ENCODE measurements around the gene GRK6. TPM values are rescaled to one million over a fixed set of nuclear protein-coding genes. Genes with fewer than 3 reads are reported as not detected.
A peak's percentile ranks its signal among the peaks of the same experiment; 100 is the strongest.

The GRK6 gene
- polyA plus RNA-seq (2013, experiment 1 of 2; ENCODE audit: insufficient read length), result 33.3 TPM
- polyA plus RNA-seq (2013, experiment 2 of 2; ENCODE audit: insufficient read length), result 36.4 TPM

DNA sequence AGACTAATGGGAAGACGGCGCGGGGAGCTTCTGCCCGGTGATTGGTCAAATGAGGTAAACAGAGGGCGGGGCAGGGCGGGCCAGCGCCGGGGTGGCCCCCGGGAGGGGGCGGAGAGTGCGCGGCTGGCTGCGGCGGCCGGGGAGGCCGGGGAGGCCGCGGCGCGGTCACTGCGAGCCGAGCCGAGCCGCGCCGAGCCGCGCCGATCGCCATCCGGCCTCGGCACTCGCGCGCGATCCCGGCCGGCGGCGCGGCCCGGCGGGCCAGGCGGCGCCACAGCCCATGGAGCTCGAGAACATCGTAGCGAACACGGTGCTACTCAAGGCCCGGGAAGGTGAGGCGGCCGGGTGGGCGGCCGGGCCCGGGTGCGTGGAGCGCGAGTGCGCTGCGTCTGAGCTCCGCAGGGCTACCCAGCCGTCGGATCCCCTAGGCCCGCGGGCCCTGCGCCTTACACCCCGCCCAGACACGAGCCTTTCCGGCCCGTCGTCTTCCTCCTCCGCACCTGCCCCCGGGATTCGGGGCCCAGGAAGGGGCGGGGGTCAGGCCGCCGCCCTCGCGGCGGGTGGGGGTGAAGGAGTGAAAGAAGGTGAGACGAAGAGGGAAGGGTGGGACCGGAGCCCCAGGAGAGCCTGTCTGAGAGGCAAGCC, at the start of gene GRK6:
TSS of gene GRK6 (plus strand) at position 111 of the 645 bp plus-strand sequence. CDS start at position 281, 170 bp downstream.
- no peak for DNase-seq

GRCh38 chr5:177377851-177378776, 48.4 kb upstream of the GRK6 start:
- no peak for DNase-seq

DNA sequence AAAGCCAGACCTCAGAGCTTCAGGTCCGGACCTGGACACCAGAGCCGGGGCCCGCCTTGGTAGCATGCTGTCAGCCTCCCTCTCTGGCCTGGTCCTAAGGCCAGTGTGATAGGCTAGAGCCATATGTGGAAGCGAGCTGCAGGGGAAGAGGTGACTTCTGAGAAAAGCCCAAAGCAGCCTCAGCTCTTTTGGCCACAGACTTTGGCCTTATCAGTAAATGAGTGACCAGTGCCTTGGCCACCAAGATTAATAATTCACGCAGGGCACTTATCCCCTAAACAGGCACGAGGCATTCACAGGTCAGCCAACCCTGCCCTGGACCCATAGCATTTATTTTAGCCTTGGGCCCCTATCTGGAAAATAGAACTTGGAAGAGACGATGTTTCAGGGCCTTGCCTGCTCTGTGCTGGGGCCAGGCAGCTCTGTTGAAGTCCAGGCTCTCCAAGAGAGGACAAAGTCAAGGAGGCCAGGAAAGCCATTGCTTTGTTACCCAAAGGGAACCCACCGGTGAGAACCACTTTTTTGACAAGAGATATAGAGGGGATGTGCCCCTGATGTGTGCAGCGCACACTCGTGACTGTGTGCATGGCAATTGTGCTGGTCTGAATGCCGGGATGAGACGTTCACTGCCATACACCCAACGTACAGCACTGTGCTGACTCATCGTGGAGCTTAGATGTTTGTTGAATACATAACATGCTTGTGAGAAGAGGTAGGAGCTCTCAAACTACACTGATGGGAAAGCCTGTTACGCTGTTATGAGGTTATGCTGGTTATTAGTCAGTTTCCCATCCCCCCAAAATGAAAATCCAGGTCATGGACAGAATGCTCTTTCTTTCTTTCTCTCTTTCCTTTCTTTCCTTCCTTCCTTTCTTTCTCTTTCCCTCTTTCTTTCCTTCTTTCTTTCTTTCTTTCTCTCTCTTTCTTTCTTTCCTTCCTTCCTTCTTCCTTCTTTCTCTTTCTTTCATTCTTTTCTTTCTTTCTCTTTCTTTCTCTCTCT, 47.3 kb upstream of the GRK6 start:
- DNase-seq, result peak; percentile 84

DNA sequence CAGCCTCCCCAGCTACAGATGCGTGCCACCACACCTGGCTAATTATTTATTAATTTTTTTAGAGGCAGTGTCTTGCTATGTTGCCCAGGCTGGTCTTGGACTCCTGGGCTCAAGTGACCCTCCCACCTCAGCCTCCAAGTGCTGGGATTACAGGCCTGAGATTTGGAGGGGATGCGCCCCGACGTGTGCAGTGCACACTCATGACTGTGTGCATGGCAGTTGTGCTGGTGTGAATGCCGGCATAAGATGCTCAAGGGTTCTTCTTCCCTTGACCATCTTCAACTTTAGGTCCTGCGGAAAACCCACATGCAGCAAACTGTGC, 45.7 kb upstream of the GRK6 start:
- no peak for DNase-seq

GRCh38 chr5:177382423-177383029, 44.0 kb upstream of the GRK6 start:
- DNase-seq, result no peak

- DNase-seq, result no peak
Observed at GRCh38 chr5:177383181-177383580, 43.3 kb upstream of the GRK6 start.

DNA sequence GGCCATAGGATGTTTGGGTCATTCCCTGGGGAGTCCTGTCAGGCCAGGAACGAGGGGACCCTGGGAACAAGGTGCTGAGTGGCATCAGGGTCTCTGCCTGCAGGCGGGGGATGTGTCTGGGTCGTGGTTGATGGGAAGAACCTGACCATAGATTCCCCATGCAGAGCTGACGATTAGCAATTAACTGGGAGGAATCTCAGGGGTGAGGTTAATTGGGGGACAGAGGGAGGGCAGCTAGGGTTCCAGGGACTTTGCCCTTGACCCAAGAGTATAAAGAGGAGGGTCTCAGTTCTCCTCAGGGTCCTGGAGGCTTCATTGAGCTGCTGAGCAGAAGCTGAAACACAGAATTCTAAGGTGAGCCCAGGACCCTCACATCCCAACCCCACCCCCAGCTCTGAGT, 42.3 kb upstream of the GRK6 start, which contains the start of gene SLC34A1:
TSS of gene SLC34A1 (plus strand) at position 301 of the 400 bp plus-strand sequence. CDS start 1,308 bp downstream, outside the sequence.
- DNase-seq, result no peak

GRCh38 chr5:177385720-177386119, 40.8 kb upstream of the GRK6 start:
- no peak for DNase-seq

DNA sequence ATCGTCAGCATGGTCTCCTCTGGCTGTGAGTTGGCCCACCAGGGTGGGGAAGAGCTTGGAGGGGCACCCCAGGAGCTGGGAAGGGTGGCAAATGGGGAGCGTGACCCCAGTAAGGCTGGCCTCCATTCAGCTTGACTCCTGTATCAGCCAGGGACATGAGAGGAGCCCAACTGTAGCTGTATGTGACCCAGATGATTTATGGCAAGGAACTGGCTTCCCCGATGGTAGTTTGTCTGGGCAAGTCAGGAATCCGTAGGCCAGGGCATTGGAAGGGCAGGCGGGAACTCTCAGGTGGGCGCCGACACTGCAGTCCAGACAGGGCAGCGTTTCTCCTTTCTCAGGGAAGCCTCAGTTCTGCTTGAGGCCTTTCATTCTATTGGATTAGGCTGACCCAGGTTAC, 39.9 kb upstream of the GRK6 start:
- no peak for DNase-seq

GRCh38 chr5:177387405-177387804, 39.1 kb upstream of the GRK6 start:
- DNase-seq, result no peak

DNA sequence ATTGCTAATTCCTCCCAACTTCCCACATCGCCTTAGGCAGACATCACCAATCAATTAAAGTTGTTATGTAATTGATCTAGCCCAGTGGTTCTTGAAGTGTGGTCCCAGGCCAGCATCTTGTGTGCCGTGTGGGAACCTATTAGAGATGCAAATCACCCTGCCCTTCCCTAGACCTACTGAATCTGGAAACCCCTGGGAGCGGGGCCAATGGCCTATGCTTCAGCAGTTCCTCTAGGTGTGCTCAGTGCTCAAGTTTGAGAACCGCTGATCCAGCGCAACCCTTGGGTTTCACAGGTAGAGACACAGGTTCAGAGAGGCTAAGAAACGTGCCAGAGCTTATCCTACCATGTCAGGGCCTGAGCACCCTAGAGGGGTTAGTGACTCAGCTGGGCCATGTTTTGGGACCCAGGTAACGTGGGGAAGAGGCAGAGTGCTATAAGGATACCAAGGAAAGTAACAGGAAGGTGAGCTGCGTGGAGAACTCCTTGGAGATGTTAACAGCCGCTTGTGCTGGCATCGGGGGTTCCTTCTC, 37.9 kb upstream of the GRK6 start:
- DNase-seq, result no peak

DNA sequence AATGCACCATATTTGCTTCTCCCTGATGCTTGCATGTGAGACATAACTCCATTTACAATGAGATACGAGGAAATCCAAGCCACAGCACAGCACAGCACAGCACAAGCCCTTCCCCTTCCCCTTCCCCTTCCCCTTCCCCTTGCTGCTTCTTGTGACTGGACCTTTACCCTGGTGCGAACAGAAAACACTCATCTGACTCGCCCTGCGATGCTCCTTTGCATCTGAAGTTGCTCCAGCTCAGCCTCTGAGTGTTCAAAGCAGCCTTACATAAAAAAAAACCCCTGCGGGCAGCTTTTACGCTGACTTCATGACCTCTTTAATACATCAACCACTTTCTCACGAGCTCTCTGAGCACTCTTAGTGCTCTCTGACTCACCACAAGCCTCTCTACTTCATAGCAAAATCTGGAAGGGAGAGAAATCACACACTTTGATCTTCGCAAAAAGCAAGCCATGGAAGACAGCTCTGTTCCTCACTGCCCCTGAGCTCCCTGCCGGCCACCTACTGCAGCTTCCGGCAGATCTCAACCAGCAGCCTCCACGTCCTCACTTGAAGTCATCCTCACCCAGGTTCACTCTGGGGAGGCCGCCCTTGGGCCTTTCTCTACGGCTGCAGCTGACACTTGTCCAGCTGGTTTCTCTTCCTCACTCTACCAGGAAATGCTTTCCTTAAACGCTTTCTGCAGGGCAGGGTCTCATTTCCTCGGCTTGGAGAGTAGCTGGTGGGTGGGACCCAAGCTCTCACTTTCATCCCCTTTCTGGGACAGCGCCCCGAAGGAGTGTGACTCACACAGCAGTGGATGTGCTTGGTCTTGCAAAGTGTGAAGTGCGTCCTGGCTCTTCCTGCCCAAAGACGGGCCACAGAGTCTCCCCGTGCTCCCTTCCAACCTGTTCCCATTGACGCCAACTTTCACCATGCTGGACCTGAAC, 37.0 kb upstream of the GRK6 start:
- DNase-seq, result peak; percentile 75

DNA sequence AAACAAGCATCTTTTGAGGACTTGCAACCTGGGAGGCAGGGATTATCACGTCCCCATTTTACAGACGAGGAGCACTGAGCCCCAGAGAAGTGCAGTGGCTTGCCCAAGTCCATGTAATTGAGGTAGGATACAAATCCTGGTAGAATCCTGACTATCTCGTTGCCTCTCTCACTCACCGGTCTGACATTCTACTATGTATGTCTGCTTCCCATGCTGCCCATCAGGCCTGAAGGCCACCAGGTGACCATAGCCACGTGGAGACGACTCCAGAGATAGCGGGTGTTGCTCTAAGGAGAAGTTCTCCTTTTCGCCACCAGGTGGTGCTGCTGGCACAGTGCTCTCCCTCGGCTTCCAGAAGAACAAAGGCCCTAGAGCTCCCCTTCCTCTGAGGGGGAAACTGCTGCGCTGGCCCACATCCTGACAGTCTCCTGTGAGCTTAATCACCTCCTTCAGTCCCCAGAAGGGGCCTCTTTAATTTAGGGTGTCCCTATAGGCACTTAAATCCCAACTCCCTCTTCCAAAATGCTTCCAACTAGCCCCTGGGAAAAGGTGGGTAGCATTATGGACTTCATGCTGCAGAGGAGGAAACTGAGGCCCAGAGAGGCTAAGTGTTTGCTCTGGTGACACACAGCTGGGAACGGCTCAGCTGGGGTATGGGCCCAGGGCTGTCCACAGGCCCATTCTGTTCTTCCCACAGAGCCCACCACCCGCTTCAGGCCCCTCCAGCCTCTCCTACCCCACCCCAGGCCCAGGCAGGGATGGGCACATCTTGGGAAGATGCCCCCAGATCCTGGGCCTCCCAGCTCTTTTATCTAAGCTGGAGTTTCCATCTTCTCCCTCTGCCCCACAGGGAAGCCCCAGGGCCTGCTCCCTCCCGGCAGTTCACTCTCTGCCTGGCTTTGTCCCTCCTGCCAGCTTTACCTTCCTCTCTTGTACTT, 35.8 kb upstream of the GRK6 start:
- DNase-seq, result peak; percentile 83

- no peak for DNase-seq
Observed at GRCh38 chr5:177392765-177393164, 33.7 kb upstream of the GRK6 start.

GRCh38 chr5:177393206-177393765, 33.2 kb upstream of the GRK6 start:
- DNase-seq, result no peak

GRCh38 chr5:177393990-177394389, 32.5 kb upstream of the GRK6 start:
- DNase-seq, result no peak

DNA sequence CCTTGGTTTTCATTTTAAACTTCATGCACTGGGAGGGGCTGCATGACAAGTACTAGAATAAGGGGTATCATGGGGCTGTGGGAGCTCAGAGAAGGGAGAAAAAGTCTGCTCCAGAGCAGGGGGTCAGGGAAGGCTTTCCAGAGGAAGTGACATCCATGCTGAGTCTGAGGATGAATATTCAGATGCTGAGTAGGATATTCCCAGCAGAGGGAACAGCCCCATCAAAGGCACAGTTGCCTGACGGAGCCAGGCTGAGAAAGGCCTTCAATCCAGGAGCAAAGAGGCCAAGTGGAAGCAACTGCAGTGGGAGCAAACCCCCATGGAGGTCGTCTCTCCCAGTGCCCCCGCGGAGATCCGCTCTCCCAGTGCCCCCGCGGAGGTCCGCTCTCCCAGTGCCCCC, 30.4 kb upstream of the GRK6 start:
- no peak for DNase-seq

GRCh38 chr5:177396807-177397206, 29.7 kb upstream of the GRK6 start:
- no peak for DNase-seq

DNA sequence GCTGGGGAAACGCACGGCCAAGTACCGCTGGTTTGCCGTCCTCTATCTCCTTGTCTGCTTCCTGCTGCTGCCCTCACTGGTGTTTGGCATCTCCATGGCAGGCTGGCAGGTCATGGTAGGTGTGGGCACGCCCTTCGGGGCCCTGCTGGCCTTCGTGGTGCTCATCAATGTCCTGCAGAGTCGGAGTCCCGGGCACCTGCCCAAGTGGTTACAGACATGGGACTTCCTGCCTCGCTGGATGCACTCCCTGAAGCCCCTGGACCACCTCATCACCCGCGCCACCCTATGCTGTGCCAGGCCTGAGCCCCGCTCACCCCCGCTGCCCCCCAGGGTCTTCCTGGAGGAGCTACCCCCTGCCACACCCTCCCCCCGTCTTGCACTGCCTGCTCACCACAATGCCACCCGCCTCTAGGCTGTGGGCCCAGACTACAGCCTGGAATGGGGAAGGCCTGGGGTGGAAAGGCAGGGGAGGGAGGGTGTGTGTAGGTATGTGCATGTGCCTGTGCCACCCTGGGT, 28.5 kb upstream of the GRK6 start:
- DNase-seq, result no peak

Measured in fibroblast of skin of abdomen (primary cell).